ENCODE results near the gene CSNK2B. TPM values are rescaled to one million over a fixed set of nuclear protein-coding genes. Genes with fewer than 3 reads are reported as not detected.
"Not testable (repeated sequence)": the region's sequence is repeated elsewhere in the genome, so short reads cannot be mapped to it uniquely, and the experiment has no call there.

The CSNK2B gene
- total RNA-seq, 1 donor from 2014 or later, result 125 TPM

GRCh38 chr6:31687860-31688693 is 22.2 kb downstream of the CSNK2B start:
- DNase-seq (ENCODE audit: low spot score), result no peak

- DNase-seq (ENCODE audit: low spot score), result no peak
Observed at GRCh38 chr6:31689249-31690110, 23.6 kb downstream of the CSNK2B start.

- DNase-seq (ENCODE audit: low spot score), result no peak
Observed at GRCh38 chr6:31690231-31691077, 24.6 kb downstream of the CSNK2B start.

GRCh38 chr6:31691078-31691463 is 25.2 kb downstream of the CSNK2B start:
- DNase-seq (ENCODE audit: low spot score), result no peak

DNA sequence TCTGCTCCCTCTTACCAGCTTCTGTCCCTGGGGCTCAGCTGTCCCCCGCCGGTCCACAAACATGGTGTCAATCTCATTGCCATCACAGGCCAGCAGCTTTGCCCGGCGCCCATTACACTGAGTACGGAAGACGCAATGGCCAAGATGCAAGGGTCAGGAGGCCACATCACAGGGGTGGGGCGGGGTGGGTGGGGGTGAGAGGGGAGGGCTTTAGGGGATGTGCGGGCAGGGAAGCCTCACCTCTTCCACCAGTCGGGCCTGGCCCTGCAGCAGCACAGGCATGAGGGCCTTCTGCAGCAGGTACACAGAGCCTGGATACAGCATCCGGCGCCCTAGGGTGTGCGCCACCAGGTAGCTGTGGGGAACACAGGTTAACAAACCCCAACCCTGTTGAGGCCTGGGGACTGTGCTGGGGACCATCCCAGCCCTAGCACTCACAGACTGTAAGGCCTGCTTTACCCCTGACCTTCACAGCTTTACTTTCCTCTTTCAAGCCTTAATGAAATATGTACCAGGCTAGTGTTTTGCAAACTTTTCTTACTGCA is 25.8 kb downstream of the CSNK2B start:
- no peak for DNase-seq (ENCODE audit: low spot score)

- no peak for DNase-seq (ENCODE audit: low spot score)
Observed at GRCh38 chr6:31692353-31692752, 26.5 kb downstream of the CSNK2B start.

DNA sequence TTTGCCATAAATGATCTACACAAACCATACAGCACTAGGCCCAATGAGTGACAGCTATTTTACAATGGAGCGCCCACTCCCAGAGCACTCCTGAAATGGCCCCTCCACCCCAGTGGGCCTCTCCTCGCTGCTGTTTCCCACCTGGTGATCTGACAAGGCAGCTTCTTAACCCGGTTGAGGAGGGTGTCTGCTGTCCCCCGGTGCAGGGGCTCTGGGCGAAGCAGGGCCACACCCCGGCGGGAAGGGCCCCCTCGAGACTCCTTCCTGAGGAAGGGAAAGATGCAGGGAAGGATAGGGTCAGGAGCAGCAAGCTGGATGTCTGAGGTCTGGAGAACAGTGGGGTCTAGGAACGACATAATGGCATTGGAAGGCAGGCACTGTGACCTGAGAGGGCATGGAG is 27.0 kb downstream of the CSNK2B start:
- DNase-seq (ENCODE audit: low spot score), result no peak

DNA sequence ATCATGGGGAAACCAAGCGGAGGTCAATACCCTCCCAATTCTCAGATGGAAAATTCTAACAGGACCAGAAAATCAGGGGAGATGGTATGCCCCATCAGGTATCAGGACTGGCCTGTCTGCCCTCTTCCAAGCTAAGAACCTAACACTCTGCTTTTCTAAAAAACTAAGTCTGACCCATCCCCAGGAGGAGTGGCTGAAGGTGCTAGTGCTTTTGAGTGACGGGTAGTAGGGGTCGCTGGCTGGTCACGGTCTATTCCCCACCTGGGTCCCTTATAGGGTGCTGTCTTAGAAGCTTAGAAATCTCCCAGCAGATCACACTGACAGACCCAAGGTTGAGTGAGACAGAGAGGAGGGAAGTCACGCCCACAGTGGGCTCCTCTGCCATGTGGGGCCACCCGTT is 27.7 kb downstream of the CSNK2B start:
- no peak for DNase-seq (ENCODE audit: low spot score)

DNA sequence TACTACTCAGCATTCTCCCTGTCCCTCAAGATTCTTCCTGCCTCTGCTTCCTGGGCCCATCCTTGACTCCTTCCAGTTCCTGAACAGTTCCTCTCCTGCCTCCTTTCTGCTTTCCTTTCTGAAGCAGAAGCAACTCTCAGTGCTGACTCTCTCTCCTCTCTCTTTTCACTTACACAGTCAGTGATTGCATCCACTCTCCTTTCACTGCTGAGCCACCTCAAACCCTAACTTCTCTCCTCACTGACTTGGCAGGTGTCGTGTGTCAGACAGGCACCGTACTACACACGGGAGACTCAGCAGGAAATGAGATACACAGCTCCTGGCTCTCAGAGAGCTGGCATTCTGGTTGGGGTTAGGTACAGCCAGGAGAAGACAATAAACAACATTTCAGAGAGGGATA is 31.7 kb downstream of the CSNK2B start:
- DNase-seq (ENCODE audit: low spot score), result no peak

GRCh38 chr6:31700740-31701401 is 35.0 kb downstream of the CSNK2B start:
- DNase-seq (ENCODE audit: low spot score), result no peak

DNA sequence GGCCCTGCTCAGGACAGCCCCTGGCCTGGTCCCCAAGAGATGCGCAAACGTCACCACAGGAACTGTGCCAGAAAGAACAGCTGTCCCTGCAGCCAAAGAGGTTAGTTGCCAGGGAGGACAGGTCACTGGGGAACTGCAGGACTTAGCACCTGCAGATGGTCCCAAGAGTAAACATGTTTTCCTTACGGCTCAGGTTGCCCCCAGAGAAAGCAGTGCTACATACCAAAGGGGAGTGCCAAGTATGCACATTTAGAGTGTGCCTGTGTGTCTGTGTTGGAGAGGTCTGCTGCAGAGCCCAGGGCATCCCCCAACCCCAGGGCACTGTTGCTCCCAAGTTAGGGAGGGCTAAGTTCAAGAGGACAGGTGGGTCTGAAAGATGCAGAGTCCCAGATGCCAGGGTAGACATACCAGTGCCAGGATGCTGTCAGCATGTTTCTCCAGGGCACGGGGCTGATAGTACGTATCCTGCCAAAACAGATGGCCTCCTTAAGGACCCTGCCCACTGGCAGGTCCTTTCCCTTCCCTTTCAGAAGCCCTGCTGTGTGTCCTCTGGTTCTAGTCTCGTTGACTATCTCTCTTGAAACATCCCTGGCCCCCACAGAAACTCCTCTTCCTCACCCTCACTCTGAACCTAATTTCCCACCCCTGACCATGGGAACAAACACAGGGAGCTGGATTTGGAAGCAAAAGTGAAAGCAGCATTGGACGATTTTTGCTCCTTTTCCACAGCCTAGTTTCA is 36.0 kb downstream of the CSNK2B start:
- no peak for DNase-seq (ENCODE audit: low spot score)

GRCh38 chr6:31702405-31702818 is 36.5 kb downstream of the CSNK2B start:
- DNase-seq (ENCODE audit: low spot score), result no peak

- DNase-seq (ENCODE audit: low spot score), result peak; percentile 100
Observed at GRCh38 chr6:31702819-31703716, 37.2 kb downstream of the CSNK2B start, which contains the start of gene ABHD16A. Gene ABHD16A, minus strand, starts transcription at chr6:31703324. Its CDS starts 43 bp downstream, at chr6:31703281.

- no peak for DNase-seq (ENCODE audit: low spot score)
Observed at GRCh38 chr6:31705931-31706330, 40.1 kb downstream of the CSNK2B start.

- no peak for DNase-seq (ENCODE audit: low spot score)
Observed at GRCh38 chr6:31706599-31706998, 40.7 kb downstream of the CSNK2B start, which contains the start of gene LY6G6F. Gene LY6G6F, plus strand, starts transcription at chr6:31706866. Its CDS starts 41 bp downstream, at chr6:31706907.

GRCh38 chr6:31707701-31708100 is 41.8 kb downstream of the CSNK2B start:
- DNase-seq (ENCODE audit: low spot score), result no peak

DNA sequence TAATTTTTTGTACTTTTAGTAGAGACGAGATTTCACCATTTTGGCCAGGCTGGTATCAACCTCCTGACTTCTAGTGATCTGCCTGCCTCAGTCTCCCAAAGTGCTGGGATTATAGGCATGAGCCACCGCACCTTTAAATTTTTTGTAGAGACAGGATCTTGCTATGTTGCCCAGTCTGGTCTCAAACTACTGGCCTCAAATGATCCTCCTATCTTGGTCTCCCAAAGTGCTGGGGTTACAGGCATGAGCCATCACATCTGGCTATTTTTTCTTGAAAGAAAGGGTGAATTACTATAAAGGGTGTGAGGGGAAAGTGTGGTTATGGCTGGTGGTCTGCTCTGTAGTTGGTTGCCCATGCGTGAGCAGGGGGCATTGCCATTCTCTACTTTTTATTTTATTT is 42.3 kb downstream of the CSNK2B start:
- DNase-seq (ENCODE audit: low spot score), result no peak

DNA sequence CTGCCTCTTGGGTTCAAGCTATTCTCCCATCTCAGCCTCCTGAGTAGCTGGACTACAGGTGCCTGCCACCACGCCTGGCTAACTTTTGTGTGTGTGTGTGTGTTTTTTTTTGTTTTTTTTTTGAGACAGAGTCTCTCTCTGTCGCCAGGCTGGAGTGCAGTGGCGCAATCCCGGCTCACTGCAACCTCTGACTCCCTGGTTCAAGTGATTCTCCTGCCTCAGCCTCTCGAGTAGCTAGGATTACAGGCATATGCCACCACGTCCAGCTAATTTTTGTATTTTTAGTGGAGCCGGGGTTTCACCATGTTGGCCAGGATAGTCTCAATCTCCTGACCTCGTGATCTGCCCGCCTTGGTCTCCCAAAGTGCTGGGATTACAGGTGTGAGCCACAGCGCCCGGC is 43.3 kb downstream of the CSNK2B start:
- DNase-seq (ENCODE audit: low spot score), result not testable (repeated sequence)
